ENCODE results near the gene COPB1. TPM values are rescaled to one million over a fixed set of nuclear protein-coding genes. Genes with fewer than 3 reads are reported as not detected.
"Not testable (repeated sequence)": the region's sequence is repeated elsewhere in the genome, so short reads cannot be mapped to it uniquely, and the experiment has no call there.

The COPB1 gene, protein sequence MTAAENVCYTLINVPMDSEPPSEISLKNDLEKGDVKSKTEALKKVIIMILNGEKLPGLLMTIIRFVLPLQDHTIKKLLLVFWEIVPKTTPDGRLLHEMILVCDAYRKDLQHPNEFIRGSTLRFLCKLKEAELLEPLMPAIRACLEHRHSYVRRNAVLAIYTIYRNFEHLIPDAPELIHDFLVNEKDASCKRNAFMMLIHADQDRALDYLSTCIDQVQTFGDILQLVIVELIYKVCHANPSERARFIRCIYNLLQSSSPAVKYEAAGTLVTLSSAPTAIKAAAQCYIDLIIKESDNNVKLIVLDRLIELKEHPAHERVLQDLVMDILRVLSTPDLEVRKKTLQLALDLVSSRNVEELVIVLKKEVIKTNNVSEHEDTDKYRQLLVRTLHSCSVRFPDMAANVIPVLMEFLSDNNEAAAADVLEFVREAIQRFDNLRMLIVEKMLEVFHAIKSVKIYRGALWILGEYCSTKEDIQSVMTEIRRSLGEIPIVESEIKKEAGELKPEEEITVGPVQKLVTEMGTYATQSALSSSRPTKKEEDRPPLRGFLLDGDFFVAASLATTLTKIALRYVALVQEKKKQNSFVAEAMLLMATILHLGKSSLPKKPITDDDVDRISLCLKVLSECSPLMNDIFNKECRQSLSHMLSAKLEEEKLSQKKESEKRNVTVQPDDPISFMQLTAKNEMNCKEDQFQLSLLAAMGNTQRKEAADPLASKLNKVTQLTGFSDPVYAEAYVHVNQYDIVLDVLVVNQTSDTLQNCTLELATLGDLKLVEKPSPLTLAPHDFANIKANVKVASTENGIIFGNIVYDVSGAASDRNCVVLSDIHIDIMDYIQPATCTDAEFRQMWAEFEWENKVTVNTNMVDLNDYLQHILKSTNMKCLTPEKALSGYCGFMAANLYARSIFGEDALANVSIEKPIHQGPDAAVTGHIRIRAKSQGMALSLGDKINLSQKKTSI
- total RNA-seq: 100 to 1,000 TPM; 115 to 118 TPM

DNA sequence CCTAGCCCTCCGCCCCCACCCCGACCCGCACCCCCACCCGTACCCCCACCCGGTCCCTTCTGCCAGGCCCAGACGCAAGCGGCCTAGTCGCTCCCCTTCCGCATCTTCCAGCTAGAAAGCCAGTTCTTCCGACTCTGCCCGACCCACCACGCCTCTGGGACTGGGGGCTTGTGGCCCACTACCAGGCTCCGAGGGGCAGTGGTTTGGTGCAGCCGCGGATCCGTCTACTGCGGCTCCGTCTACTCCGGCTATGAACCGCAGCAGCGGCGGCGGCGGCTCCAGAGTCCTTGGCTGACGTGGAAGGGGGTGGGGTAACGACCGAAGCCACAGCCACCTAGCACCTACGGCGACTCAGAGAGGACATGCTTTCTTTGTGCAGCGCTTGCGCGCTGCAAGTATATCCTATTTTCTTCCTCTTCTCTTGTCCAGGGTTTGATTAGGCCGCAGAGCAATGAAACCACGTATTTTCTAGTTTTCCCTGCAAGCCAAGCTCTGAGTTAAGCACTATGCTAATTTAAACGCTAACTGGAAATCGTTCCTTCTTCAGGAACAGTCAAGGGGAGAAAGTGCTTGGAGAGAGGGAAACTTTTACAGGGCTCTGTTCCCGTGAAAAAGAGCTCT, at the start of gene COPB1:
TSS of gene COPB1 (minus strand) at position 252 of the 621 bp plus-strand sequence. CDS start 883 bp downstream, outside the sequence.
- POLR2A ChIA-PET: interaction anchor here (1.2 to 2.2 kb wide), 3 partner anchors 20 to 145 kb away, joined by 3 to 7 read pairs (median 6); partner anchors contain the start of gene PSMA1
- CTCF ChIA-PET: no interaction called here

GRCh38 chr11:14547440-14547839, 47.8 kb upstream of the COPB1 start:
- ChIA-PET CTCF (interaction anchor here (1.1 to 1.3 kb wide), 3 partner anchors 31 to 368 kb away, joined by 3 to 5 read pairs (median 3); no protein-coding TSS in a partner anchor), POLR2A (interaction anchor here (1.0 to 2.3 kb wide), 2 partner anchors 27 to 97 kb away, joined by 4 to 5 read pairs; partner anchors contain the start of gene PSMA1)

DNA sequence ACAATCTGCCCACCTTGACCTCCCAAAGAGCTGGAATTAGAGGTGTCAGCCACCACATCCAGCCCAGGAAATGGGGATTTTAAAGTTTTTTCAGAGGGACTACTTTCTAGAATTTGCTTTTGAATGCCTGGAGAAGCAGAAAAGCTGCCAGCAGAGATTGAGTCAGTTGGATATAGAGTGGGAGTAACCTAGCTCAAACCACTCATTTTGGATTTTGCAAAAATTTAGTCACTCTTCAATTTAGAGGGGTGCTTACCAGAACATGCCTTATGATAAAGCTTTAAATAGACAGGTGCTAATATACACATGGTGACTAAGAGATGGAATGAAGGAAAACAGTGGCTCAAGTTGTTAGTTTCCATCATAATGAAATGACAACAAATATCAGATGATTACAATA, 47.1 kb upstream of the COPB1 start:
- ChIA-PET POLR2A (interaction anchor here (1.0 to 2.3 kb wide), 3 partner anchors 26 to 218 kb away, joined by 4 to 5 read pairs (median 4); partner anchors contain the start of gene PSMA1), CTCF (interaction anchor here (1.0 to 1.3 kb wide), 3 partner anchors 32 to 359 kb away, joined by 3 to 5 read pairs (median 3); no protein-coding TSS in a partner anchor)

- ChIA-PET POLR2A (interaction anchor here (0.9 to 2.0 kb wide), 2 partner anchors 100 to 218 kb away, joined by 3 to 18 read pairs; no protein-coding TSS in a partner anchor), CTCF (interaction anchor here (0.6 to 1.8 kb wide), 3 partner anchors 20 to 346 kb away, joined by 3 to 5 read pairs (median 4); partner anchors contain the start of gene PSMA1)
Measured at GRCh38 chr11:14544611-14545010, 45.0 kb upstream of the COPB1 start.

- CTCF ChIA-PET: interaction anchor here (1.0 to 1.8 kb wide), 4 partner anchors 15 to 222 kb away, joined by 3 to 5 read pairs (median 3); partner anchors contain the start of gene PSMA1
- POLR2A ChIA-PET: interaction anchor here (2.0 kb wide), 1 partner anchor 102 kb away, joined by 18 read pairs; no protein-coding TSS in a partner anchor
Measured at GRCh38 chr11:14543260-14543659, 43.6 kb upstream of the COPB1 start.

GRCh38 chr11:14542324-14542723, 42.7 kb upstream of the COPB1 start:
- CTCF ChIA-PET: interaction anchor here (1.5 kb wide), 1 partner anchor 223 kb away, joined by 3 read pairs; no protein-coding TSS in a partner anchor

GRCh38 chr11:14541192-14541947, 41.8 kb upstream of the COPB1 start:
- POLR2A ChIA-PET: no interaction called here

More at GRCh38 chr11:14542324-14542723, 42.7 kb upstream of the COPB1 start:
- POLR2A ChIA-PET: no interaction called here

GRCh38 chr11:14539982-14540421, 40.4 kb upstream of the COPB1 start:
- POLR2A ChIA-PET: no interaction called here
- CTCF ChIA-PET: interaction anchor here (1.4 to 1.9 kb wide), 2 partner anchors 366 to 367 kb away, joined by 3 to 5 read pairs; no protein-coding TSS in a partner anchor

More at GRCh38 chr11:14541192-14541947, 41.8 kb upstream of the COPB1 start:
- CTCF ChIA-PET: no interaction called here

DNA sequence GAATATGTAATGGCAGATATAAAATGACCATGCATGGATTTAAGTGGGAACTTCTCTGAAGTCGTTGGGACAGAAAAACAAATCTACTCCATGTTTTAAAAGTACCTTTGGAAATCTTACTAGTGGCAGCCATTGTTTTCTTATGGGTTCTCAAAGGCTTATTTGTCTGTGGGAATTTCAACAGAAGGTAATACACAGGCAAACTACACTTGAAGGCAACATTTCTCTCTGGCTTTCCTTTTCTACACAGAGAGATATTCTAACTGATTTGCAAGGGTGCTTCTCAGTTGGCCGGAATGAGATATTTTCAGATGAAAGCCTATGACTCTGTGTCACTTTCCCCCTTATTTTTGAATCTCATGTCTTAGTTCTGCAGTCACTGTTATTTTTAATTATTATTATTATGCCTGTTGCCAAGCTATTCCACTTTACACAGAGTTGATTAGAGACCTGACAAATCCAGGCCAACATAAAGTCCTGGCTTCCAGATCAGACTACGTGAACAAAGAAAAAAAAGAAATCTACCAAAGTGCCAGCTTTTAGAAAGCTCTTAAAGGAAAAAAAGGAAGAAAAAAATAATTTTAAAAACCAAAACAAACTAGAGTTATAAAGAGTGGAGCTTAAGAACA, 39.4 kb upstream of the COPB1 start:
- ChIA-PET POLR2A (no interaction called here), CTCF (interaction anchor here (1.4 to 1.9 kb wide), 2 partner anchors 367 to 368 kb away, joined by 3 to 5 read pairs; no protein-coding TSS in a partner anchor)

- POLR2A ChIA-PET: interaction anchor here (0.7 kb wide), 1 partner anchor 99 kb away, joined by 5 read pairs; no protein-coding TSS in a partner anchor
- CTCF ChIA-PET: interaction anchor here (2.4 kb wide), 1 partner anchor 369 kb away, joined by 8 read pairs; no protein-coding TSS in a partner anchor
Measured at GRCh38 chr11:14538271-14538925, 38.8 kb upstream of the COPB1 start.

DNA sequence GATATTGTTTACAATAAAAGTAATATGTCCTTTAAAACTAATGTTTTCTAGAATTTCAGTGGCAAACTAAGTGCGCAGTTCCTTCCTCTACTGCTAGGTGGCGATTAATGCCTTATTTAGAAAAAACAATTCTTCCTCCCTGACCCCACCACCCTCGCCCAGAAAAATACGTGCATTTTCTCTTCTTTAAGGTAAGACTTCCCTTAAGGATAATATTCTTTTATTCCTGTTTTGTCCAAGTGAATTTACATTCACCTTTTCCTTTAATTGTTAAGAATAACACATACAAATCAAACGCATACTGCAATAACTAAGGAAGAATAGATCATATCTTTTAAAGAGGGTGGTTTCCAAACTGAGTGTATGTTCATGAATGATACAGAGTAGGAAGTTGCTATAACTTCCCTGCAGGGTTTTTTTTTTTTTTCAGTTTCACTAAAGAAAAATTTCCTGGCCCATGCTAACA, 37.6 kb upstream of the COPB1 start:
- POLR2A ChIA-PET: no interaction called here
- CTCF ChIA-PET: interaction anchor here (2.4 kb wide), 1 partner anchor 371 kb away, joined by 8 read pairs; no protein-coding TSS in a partner anchor

GRCh38 chr11:14535166-14535565, 35.6 kb upstream of the COPB1 start:
- POLR2A ChIA-PET: not testable (repeated sequence)

DNA sequence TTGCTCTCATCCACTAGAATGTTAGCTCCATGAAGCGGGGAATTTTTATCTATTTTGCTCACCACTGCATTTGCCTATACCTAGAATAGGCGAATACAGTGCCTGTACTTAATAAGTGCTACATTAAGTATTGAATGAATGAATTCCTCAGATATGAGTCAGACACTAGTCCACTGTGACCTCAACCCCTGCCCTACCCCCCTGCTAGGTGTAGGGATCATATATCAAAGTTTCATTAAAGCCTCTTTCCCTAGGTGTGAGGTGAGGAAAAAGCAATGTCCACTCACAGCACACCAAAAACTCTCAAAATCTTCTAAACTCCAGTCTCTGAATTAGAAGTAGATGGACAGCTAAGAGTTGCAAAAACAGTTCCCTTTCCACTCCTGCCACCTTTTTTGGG, 30.3 kb upstream of the COPB1 start:
- POLR2A ChIA-PET: no interaction called here

More at GRCh38 chr11:14535166-14535565, 35.6 kb upstream of the COPB1 start:
- CTCF ChIA-PET: not testable (repeated sequence)

GRCh38 chr11:14529321-14529720, 29.7 kb upstream of the COPB1 start:
- ChIA-PET POLR2A (no interaction called here), CTCF (no interaction called here)

More for the DNA sequence above, 30.3 kb upstream of the COPB1 start:
- CTCF ChIA-PET: no interaction called here

DNA sequence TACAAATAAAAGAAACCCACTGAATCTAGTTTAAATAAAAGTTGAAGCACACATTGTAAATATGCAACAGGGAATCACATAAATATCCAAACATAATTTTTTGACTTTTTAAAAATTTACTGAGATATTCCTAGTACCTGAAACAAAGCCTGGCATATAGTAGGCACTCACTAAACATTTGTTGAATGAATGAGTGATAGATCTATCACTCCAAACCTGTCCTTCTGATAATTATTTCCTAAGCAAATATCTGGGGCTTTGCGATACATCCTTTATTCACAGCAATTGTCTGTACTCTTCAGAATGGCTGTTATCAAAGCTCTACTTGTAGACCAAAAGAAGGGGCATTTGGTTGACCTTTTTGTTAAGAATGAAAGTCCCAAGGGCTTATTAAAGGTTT, 23.2 kb upstream of the COPB1 start:
- CTCF ChIA-PET: interaction anchor here (1.4 kb wide), 1 partner anchor 122 kb away, joined by 5 read pairs; no protein-coding TSS in a partner anchor
- POLR2A ChIA-PET: no interaction called here

DNA sequence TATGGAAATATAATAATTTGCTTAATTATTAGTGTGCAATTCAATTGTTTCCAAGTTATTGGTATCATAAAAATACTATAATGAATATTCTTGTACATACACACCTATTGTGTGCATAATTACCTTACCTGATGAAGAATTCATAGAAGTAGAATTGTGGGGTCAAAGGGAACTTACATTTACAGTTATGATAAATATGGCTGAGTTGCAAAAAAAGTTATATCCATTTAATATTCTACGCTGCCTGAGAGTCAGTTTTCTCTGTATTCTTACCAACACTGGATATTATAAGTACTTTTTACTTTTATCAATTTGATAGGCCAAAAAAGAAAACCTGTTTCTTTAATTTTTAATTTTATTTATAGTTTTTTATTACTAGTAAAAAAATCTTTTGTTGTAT, 22.6 kb upstream of the COPB1 start:
- POLR2A ChIA-PET: no interaction called here
- CTCF ChIA-PET: interaction anchor here (1.4 kb wide), 1 partner anchor 123 kb away, joined by 5 read pairs; no protein-coding TSS in a partner anchor
